H1 (cell line): Measurements from ENCODE around the gene IPO7. TPM values are rescaled to one million over a fixed set of nuclear protein-coding genes. Genes with fewer than 3 reads are reported as not detected.

ENCODE experiments used
- BACH1 ChIP-seq: IDR thresholded peaks from 2 replicates; pipeline ENCODE4 v1.6.1; 2012; ENCODE audit warnings: low read length, improper control_type of control experiment
- BCL11A ChIP-seq, 2 experiments: IDR thresholded peaks; one replicate each; pipeline ENCODE4 v1.6.1; 2011; ENCODE audit warnings: low read depth in 2 of 2, low read length in 2 of 2, mild to moderate bottlenecking in 2 of 2
- CEBPB ChIP-seq: IDR thresholded peaks from 2 replicates; pipeline ENCODE4 v1.6.1; 2012; ENCODE audit warnings: low read depth, low read length
- HDAC6 ChIP-seq: IDR thresholded peaks from one replicate; pipeline ENCODE4 v1.7.1; 2012; ENCODE audit warnings: low read depth, mild to moderate bottlenecking, inconsistent platforms, low read length, moderate library complexity
- KDM5A ChIP-seq: fragments of 200-600 bp; IDR thresholded peaks from 2 replicates; pipeline ENCODE4 v1.7.1; 2012; ENCODE audit warnings: mild to moderate bottlenecking, low read length, inconsistent platforms, mixed read lengths
- SP1 ChIP-seq: IDR thresholded peaks from 2 replicates; pipeline ENCODE4 v1.6.1; 2011; ENCODE audit warnings: low read depth, low read length
- TAF1 ChIP-seq: IDR thresholded peaks from 2 replicates; pipeline ENCODE4 v1.6.1; 2011; ENCODE audit warnings: mild to moderate bottlenecking, low read depth, low read length
- polyA plus RNA-seq, 7 experiments: library from polyadenylated mRNA; depleted of rRNA in 3 of 7; stranded (reverse) in 5 of 7; unstranded in 2 of 7; fragments of >200 nt in 5 of 7; fragments of 200-250 nt in 2 of 7; gene quantifications; 1 replicate in 5 of 7; 2 replicates in 1 of 7; 4 replicates in 1 of 7; pipeline versions ENCODE4 v1.2.1 to v1.2.3, GENCODE V29; 2011 to 2013; ENCODE audit warnings: missing spikeins in 2 of 7, mixed read lengths in 2 of 7
- total RNA-seq: library from RNA; stranded (reverse); fragmentation: NEBNext Ultra II Directional; extraction: Animal tissue kit (Norgen Biotek cat#: 25700); gene quantifications from 2 replicates; pipeline ENCODE4 v1.2.1, GENCODE V29; 2021
- TF ChIP-seq, protein P1 (sequence below): fragments of 300-600 bp; sonication (generic); IDR thresholded peaks from 2 replicates; pipeline ENCODE4 v1.7.1; 2012; ENCODE audit warnings: low read length, moderate library complexity, mild to moderate bottlenecking, inconsistent platforms; ENCODE audit not compliant: insufficient replicate concordance
- TF ChIP-seq, protein P2 (sequence below): IDR thresholded peaks from 2 replicates; pipeline ENCODE4 v1.6.1; 2012; ENCODE audit warnings: low read length, inconsistent platforms

IPO7 gene
- total and polyA plus RNA-seq, 2 of the 8 experiments (the other 6 are each of a cell fraction or from before 2014, with no cell fraction given), result 45.9 to 259 TPM

DNA sequence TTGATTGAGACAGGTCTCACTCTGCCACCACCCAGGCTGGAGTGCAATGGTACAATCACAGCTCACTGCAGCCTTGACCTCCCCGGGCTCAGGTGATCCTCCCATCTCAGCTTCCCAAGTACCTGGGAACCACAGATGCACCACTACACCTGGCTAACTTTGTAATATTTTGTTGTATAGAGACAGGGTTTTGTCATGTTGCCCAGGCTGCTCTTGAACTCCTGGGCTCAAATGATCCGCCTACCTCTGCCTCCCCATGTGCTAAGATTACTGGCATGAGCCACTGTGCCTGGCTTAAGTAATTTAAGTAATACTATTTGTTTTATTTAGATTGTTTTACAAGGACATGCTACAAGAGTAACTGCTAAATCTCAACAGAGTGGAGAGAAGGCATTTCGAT lies 109.9 kb downstream of the IPO7 start (continued):
- TF ChIP-seq, protein P1, sequence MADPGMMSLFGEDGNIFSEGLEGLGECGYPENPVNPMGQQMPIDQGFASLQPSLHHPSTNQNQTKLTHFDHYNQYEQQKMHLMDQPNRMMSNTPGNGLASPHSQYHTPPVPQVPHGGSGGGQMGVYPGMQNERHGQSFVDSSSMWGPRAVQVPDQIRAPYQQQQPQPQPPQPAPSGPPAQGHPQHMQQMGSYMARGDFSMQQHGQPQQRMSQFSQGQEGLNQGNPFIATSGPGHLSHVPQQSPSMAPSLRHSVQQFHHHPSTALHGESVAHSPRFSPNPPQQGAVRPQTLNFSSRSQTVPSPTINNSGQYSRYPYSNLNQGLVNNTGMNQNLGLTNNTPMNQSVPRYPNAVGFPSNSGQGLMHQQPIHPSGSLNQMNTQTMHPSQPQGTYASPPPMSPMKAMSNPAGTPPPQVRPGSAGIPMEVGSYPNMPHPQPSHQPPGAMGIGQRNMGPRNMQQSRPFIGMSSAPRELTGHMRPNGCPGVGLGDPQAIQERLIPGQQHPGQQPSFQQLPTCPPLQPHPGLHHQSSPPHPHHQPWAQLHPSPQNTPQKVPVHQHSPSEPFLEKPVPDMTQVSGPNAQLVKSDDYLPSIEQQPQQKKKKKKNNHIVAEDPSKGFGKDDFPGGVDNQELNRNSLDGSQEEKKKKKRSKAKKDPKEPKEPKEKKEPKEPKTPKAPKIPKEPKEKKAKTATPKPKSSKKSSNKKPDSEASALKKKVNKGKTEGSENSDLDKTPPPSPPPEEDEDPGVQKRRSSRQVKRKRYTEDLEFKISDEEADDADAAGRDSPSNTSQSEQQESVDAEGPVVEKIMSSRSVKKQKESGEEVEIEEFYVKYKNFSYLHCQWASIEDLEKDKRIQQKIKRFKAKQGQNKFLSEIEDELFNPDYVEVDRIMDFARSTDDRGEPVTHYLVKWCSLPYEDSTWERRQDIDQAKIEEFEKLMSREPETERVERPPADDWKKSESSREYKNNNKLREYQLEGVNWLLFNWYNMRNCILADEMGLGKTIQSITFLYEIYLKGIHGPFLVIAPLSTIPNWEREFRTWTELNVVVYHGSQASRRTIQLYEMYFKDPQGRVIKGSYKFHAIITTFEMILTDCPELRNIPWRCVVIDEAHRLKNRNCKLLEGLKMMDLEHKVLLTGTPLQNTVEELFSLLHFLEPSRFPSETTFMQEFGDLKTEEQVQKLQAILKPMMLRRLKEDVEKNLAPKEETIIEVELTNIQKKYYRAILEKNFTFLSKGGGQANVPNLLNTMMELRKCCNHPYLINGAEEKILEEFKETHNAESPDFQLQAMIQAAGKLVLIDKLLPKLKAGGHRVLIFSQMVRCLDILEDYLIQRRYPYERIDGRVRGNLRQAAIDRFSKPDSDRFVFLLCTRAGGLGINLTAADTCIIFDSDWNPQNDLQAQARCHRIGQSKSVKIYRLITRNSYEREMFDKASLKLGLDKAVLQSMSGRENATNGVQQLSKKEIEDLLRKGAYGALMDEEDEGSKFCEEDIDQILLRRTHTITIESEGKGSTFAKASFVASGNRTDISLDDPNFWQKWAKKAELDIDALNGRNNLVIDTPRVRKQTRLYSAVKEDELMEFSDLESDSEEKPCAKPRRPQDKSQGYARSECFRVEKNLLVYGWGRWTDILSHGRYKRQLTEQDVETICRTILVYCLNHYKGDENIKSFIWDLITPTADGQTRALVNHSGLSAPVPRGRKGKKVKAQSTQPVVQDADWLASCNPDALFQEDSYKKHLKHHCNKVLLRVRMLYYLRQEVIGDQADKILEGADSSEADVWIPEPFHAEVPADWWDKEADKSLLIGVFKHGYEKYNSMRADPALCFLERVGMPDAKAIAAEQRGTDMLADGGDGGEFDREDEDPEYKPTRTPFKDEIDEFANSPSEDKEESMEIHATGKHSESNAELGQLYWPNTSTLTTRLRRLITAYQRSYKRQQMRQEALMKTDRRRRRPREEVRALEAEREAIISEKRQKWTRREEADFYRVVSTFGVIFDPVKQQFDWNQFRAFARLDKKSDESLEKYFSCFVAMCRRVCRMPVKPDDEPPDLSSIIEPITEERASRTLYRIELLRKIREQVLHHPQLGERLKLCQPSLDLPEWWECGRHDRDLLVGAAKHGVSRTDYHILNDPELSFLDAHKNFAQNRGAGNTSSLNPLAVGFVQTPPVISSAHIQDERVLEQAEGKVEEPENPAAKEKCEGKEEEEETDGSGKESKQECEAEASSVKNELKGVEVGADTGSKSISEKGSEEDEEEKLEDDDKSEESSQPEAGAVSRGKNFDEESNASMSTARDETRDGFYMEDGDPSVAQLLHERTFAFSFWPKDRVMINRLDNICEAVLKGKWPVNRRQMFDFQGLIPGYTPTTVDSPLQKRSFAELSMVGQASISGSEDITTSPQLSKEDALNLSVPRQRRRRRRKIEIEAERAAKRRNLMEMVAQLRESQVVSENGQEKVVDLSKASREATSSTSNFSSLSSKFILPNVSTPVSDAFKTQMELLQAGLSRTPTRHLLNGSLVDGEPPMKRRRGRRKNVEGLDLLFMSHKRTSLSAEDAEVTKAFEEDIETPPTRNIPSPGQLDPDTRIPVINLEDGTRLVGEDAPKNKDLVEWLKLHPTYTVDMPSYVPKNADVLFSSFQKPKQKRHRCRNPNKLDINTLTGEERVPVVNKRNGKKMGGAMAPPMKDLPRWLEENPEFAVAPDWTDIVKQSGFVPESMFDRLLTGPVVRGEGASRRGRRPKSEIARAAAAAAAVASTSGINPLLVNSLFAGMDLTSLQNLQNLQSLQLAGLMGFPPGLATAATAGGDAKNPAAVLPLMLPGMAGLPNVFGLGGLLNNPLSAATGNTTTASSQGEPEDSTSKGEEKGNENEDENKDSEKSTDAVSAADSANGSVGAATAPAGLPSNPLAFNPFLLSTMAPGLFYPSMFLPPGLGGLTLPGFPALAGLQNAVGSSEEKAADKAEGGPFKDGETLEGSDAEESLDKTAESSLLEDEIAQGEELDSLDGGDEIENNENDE, result no peak
- TF ChIP-seq BACH1, result no peak
- no peak for TF ChIP-seq CEBPB
- no peak for TF ChIP-seq HDAC6
- TF ChIP-seq SP1, result no peak
- no peak for TF ChIP-seq BCL11A (IDR thresholded peaks at IDR 0.05; ENCODE audit: low read depth in 2 of 2, low read length in 2 of 2)
- TF ChIP-seq, protein P2, sequence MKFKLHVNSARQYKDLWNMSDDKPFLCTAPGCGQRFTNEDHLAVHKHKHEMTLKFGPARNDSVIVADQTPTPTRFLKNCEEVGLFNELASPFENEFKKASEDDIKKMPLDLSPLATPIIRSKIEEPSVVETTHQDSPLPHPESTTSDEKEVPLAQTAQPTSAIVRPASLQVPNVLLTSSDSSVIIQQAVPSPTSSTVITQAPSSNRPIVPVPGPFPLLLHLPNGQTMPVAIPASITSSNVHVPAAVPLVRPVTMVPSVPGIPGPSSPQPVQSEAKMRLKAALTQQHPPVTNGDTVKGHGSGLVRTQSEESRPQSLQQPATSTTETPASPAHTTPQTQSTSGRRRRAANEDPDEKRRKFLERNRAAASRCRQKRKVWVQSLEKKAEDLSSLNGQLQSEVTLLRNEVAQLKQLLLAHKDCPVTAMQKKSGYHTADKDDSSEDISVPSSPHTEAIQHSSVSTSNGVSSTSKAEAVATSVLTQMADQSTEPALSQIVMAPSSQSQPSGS, result no peak
- TF ChIP-seq KDM5A, result no peak
- TF ChIP-seq TAF1, result no peak
